ENCODE measurements around the gene TUBGCP6. TPM values are rescaled to one million over a fixed set of nuclear protein-coding genes. Genes with fewer than 3 reads are reported as not detected.

TUBGCP6 gene
- total RNA-seq, 1 experiment from 2014 or later, result 38.6 TPM

GRCh38 chr22:50283821-50284220, 39.0 kb upstream of the TUBGCP6 start:
- TF ChIP-seq YY1 (IDR thresholded peaks at IDR 0.05; ENCODE audit: extremely low read depth, insufficient replicate concordance, low read depth, low read length) (no peak), ZNF274 (IDR thresholded peaks at IDR 0.05; ENCODE audit: low read depth, low read length) (no peak)
- ChIA-PET POLR2A (no interaction called here), CTCF (no interaction called here), RAD21 (ENCODE audit: low non-redundant PET in 1 of 2, low total read pairs in 2 of 2, uncharacterized antibody in 2 of 2, unreplicated experiment in 2 of 2) (no interaction called here)
- Histone ChIP-seq H3K9me2 (ENCODE audit: insufficient read depth) (no peaks in the 10 kb centered on the region), H3K79me2 (ENCODE audit: insufficient read depth, low read length) (peaks cover 35% of the 10 kb centered on the region), H3K4me2 (ENCODE audit: low read length) (peak overlapping the region; percentile 87; the same call in 1 of the 2 replicates), H3K9me3 (ENCODE audit: control insufficient read depth in 1 of 2, insufficient read depth in 1 of 2, low read depth in 1 of 2, low read length in 2 of 2) (no peaks in the 10 kb centered on the region), H3K27ac (ENCODE audit: low read depth, low read length) (peak overlapping the region; percentile 45; the same call in 1 of the 2 replicates), H3K27me3 (ENCODE audit: insufficient read depth, low read length) (no peaks in the 10 kb centered on the region), H4K20me1 (ENCODE audit: insufficient read depth) (no peaks in the 10 kb centered on the region), H3K4me3 (replicated peaks in 1 of 2; ENCODE audit: low read depth in 1 of 2, low read length in 2 of 2) (no peak overlapping the region), H3K36me3 (ENCODE audit: control insufficient read depth in 1 of 2, insufficient read depth in 2 of 2, low read length in 2 of 2) (peaks cover 27 to 62% of the 10 kb centered on the region in 2 experiments), H3K9ac (ENCODE audit: low read length) (no peak overlapping the region), H2AFZ (ENCODE audit: low read depth, low read length, poor library complexity, severe bottlenecking) (no peak overlapping the region), H3K4me1 (ENCODE audit: control insufficient read depth in 1 of 2, insufficient read depth in 2 of 2, low read length in 2 of 2) (peaks cover 20 to 28% of the 10 kb centered on the region in 2 experiments)
- BruUV-seq (replicated peaks), result no TSS peak
- DNase-seq (ENCODE audit: low read depth, low spot score) (no peak), ATAC-seq (no peak)
- intact Hi-C loops (cut with micrococcal nuclease), result no loop called here

- Histone ChIP-seq H3K27ac (ENCODE audit: low read depth, low read length) (peak overlapping the region; percentile 96), H3K4me1 (ENCODE audit: control insufficient read depth in 1 of 2, insufficient read depth in 2 of 2, low read length in 2 of 2) (peaks cover 20 to 28% of the 10 kb centered on the region in 2 experiments), H3K79me2 (ENCODE audit: insufficient read depth, low read length) (peaks cover 22% of the 10 kb centered on the region; the same call in 1 of the 2 replicates), H3K27me3 (ENCODE audit: insufficient read depth, low read length) (no peaks in the 10 kb centered on the region), H3K36me3 (ENCODE audit: control insufficient read depth in 1 of 2, insufficient read depth in 2 of 2, low read length in 2 of 2) (peaks cover 26 to 63% of the 10 kb centered on the region in 2 experiments), H3K9me3 (ENCODE audit: control insufficient read depth in 1 of 2, insufficient read depth in 1 of 2, low read depth in 1 of 2, low read length in 2 of 2) (no peaks in the 10 kb centered on the region), H3K4me2 (ENCODE audit: low read length) (peak overlapping the region; percentile 87), H2AFZ (ENCODE audit: low read depth, low read length, poor library complexity, severe bottlenecking) (no peak overlapping the region), H3K9me2 (ENCODE audit: insufficient read depth) (no peaks in the 10 kb centered on the region), H4K20me1 (ENCODE audit: insufficient read depth) (no peaks in the 10 kb centered on the region), H3K9ac (ENCODE audit: low read length) (peak overlapping the region; percentile 62), H3K4me3 (replicated peaks in 1 of 2; ENCODE audit: low read depth in 1 of 2, low read length in 2 of 2) (peak overlapping the region; percentile 26 to 53)
- no TSS peak for BruUV-seq (replicated peaks)
- ChIA-PET POLR2A (interaction anchor here (1.1 to 1.7 kb wide), 3 partner anchors 10 to 21 kb away, joined by 3 to 6 read pairs (median 3); no protein-coding TSS in a partner anchor), RAD21 (ENCODE audit: low non-redundant PET in 1 of 2, low total read pairs in 2 of 2, uncharacterized antibody in 2 of 2, unreplicated experiment in 2 of 2) (no interaction called here), CTCF (no interaction called here)
- peak; percentile 77 for DNase-seq (ENCODE audit: low read depth, low spot score)
- peak; percentile 86 for ATAC-seq
- intact Hi-C loops (cut with micrococcal nuclease), result no loop called here
- TF ChIP-seq FOSL1 (IDR thresholded peaks at IDR 0.05; ENCODE audit: low read depth) (no peak; the same call in 1 of the 2 replicates), ATF3 (IDR thresholded peaks at IDR 0.05) (no peak), CBX3 (IDR thresholded peaks at IDR 0.05; ENCODE audit: low read depth) (no peak; the same call in 1 of the 2 replicates), MAX (IDR thresholded peaks at IDR 0.05) (no peak; the same call in 1 of the 2 replicates), JUND (IDR thresholded peaks at IDR 0.05) (peak; percentile 94), CEBPB (IDR thresholded peaks at IDR 0.05; ENCODE audit: low read depth) (no peak), EGR1 (IDR thresholded peaks at IDR 0.05; ENCODE audit: low read depth) (no peak), SIN3A (IDR thresholded peaks at IDR 0.05; ENCODE audit: low read depth) (peak; percentile 72; the same call in 1 of the 2 replicates), ELF1 (IDR thresholded peaks at IDR 0.05; ENCODE audit: borderline replicate concordance, low read depth) (no peak), ZFX (IDR thresholded peaks at IDR 0.05) (no peak), REST (IDR thresholded peaks at IDR 0.05; ENCODE audit: low read depth) (no peak), POLR2A (IDR thresholded peaks at IDR 0.05; ENCODE audit: borderline replicate concordance, extremely low read depth, insufficient read depth, insufficient read length) (no peak)
Measured at GRCh38 chr22:50282361-50283155, 37.7 kb upstream of the TUBGCP6 start.

Data from HCT116 (cell line).